ENCODE data around the gene PIK3R1.

PIK3R1 gene

GRCh38 chr5:68298479-68298878 lies 82.9 kb downstream of the PIK3R1 start:
- DNase-seq (ENCODE audit: low spot score), result no peak

GRCh38 chr5:68299105-68299504 lies 83.5 kb downstream of the PIK3R1 start:
- no peak for DNase-seq (ENCODE audit: low spot score)

- DNase-seq (ENCODE audit: low spot score), result no peak
Observed at GRCh38 chr5:68299575-68299974, 84.0 kb downstream of the PIK3R1 start.

- no peak for DNase-seq (ENCODE audit: low spot score)
Observed at GRCh38 chr5:68303038-68303738, 87.6 kb downstream of the PIK3R1 start.

- DNase-seq (ENCODE audit: low spot score), result no peak
Observed at GRCh38 chr5:68303754-68304420, 88.3 kb downstream of the PIK3R1 start.

- no peak for DNase-seq (ENCODE audit: low spot score)
Observed at GRCh38 chr5:68304421-68305052, 89.0 kb downstream of the PIK3R1 start.

GRCh38 chr5:68305223-68305870 lies 89.8 kb downstream of the PIK3R1 start:
- DNase-seq (ENCODE audit: low spot score), result no peak

GRCh38 chr5:68306361-68307014 lies 90.9 kb downstream of the PIK3R1 start:
- no peak for DNase-seq (ENCODE audit: low spot score)

GRCh38 chr5:68313336-68313735 lies 97.8 kb downstream of the PIK3R1 start:
- DNase-seq (ENCODE audit: low spot score), result no peak

GRCh38 chr5:68314465-68314864 lies 98.9 kb downstream of the PIK3R1 start:
- no peak for DNase-seq (ENCODE audit: low spot score)

- no peak for DNase-seq (ENCODE audit: low spot score)
Observed at GRCh38 chr5:68315679-68316271, 100.2 kb downstream of the PIK3R1 start.

- DNase-seq (ENCODE audit: low spot score), result no peak
Observed at GRCh38 chr5:68316469-68316868, 100.9 kb downstream of the PIK3R1 start.

- DNase-seq (ENCODE audit: low spot score), result no peak
Observed at GRCh38 chr5:68317646-68318045, 102.1 kb downstream of the PIK3R1 start.

GRCh38 chr5:68318955-68319705 lies 103.6 kb downstream of the PIK3R1 start:
- DNase-seq (ENCODE audit: low spot score), result peak; percentile 53

GRCh38 chr5:68319706-68320412 lies 104.3 kb downstream of the PIK3R1 start:
- DNase-seq (ENCODE audit: low spot score), result no peak

GRCh38 chr5:68320413-68320986 lies 104.9 kb downstream of the PIK3R1 start:
- no peak for DNase-seq (ENCODE audit: low spot score)

GRCh38 chr5:68325065-68325580 lies 109.6 kb downstream of the PIK3R1 start:
- DNase-seq (ENCODE audit: low spot score), result no peak

GRCh38 chr5:68329554-68330255 lies 114.1 kb downstream of the PIK3R1 start:
- no peak for DNase-seq (ENCODE audit: low spot score)

- DNase-seq (ENCODE audit: low spot score), result no peak
Observed at GRCh38 chr5:68330574-68330973, 115.0 kb downstream of the PIK3R1 start.

Measured in hepatic stellate cell (primary cell).